Uterus (tissue), 2 donors: ENCODE results near the gene TRIM24.

Experiments
- POLR2A ChIP-seq, 2 donors: fragments of 450-650 bp; IDR thresholded peaks; one replicate each; pipeline ENCODE4 v1.6.1; 2016; ENCODE audit warnings: antibody characterized with exemption in 2 of 2, mild to moderate bottlenecking in 1 of 2, moderate library complexity in 1 of 2
- TF ChIP-seq, protein P1 (sequence below), 4 experiments: fragments of 200-600 bp in 2 of 4; fragments of 450-650 bp in 2 of 4; sonication (generic) in 2 of 4; IDR thresholded peaks; one replicate each; pipeline ENCODE4 v1.5.1; 2016 to 2019; ENCODE audit warnings: antibody characterized with exemption in 4 of 4, mild to moderate bottlenecking in 2 of 4, moderate library complexity in 1 of 4

- TF ChIP-seq, protein P1, sequence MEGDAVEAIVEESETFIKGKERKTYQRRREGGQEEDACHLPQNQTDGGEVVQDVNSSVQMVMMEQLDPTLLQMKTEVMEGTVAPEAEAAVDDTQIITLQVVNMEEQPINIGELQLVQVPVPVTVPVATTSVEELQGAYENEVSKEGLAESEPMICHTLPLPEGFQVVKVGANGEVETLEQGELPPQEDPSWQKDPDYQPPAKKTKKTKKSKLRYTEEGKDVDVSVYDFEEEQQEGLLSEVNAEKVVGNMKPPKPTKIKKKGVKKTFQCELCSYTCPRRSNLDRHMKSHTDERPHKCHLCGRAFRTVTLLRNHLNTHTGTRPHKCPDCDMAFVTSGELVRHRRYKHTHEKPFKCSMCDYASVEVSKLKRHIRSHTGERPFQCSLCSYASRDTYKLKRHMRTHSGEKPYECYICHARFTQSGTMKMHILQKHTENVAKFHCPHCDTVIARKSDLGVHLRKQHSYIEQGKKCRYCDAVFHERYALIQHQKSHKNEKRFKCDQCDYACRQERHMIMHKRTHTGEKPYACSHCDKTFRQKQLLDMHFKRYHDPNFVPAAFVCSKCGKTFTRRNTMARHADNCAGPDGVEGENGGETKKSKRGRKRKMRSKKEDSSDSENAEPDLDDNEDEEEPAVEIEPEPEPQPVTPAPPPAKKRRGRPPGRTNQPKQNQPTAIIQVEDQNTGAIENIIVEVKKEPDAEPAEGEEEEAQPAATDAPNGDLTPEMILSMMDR (IDR thresholded peaks at IDR 0.05) = no peak
- TF ChIP-seq POLR2A (IDR thresholded peaks at IDR 0.05) = no peak
Observed at GRCh38 chr7:138607216-138608126, 147.4 kb downstream of the TRIM24 start.
